Measurements from ENCODE around the gene RASSF5.

The RASSF5 gene

GRCh38 chr1:206497774-206498173, 9.6 kb upstream of the RASSF5 start:
- no peak for DNase-seq (ENCODE audit: low spot score)

GRCh38 chr1:206498685-206499084, 8.6 kb upstream of the RASSF5 start:
- DNase-seq (ENCODE audit: low spot score), result no peak

GRCh38 chr1:206500046-206500445, 7.3 kb upstream of the RASSF5 start:
- DNase-seq (ENCODE audit: low spot score), result no peak

GRCh38 chr1:206501881-206502280, 5.5 kb upstream of the RASSF5 start:
- no peak for DNase-seq (ENCODE audit: low spot score)

GRCh38 chr1:206502403-206502802, 4.9 kb upstream of the RASSF5 start:
- no peak for DNase-seq (ENCODE audit: low spot score)

- DNase-seq (ENCODE audit: low spot score), result no peak
Measured at GRCh38 chr1:206502812-206503211, 4.5 kb upstream of the RASSF5 start.

GRCh38 chr1:206503591-206504362, 3.6 kb upstream of the RASSF5 start:
- no peak for DNase-seq (ENCODE audit: low spot score)

- no peak for DNase-seq (ENCODE audit: low spot score)
Measured at GRCh38 chr1:206504363-206504713, 3.0 kb upstream of the RASSF5 start.

GRCh38 chr1:206505702-206506355, 1.5 kb upstream of the RASSF5 start:
- DNase-seq (ENCODE audit: low spot score), result no peak

- DNase-seq (ENCODE audit: low spot score), result no peak
Measured at GRCh38 chr1:206506405-206507283, 687 bp upstream of the RASSF5 start.

- no peak for DNase-seq (ENCODE audit: low spot score)
Measured at GRCh38 chr1:206508130-206508889, 979 bp downstream of the RASSF5 start.

GRCh38 chr1:206508956-206509355, 1.6 kb downstream of the RASSF5 start:
- no peak for DNase-seq (ENCODE audit: low spot score)

- no peak for DNase-seq (ENCODE audit: low spot score)
Measured at GRCh38 chr1:206509612-206510257, 2.4 kb downstream of the RASSF5 start.

GRCh38 chr1:206510371-206510770, 3.0 kb downstream of the RASSF5 start:
- no peak for DNase-seq (ENCODE audit: low spot score)

- no peak for DNase-seq (ENCODE audit: low spot score)
Measured at GRCh38 chr1:206511362-206512057, 4.2 kb downstream of the RASSF5 start.

- DNase-seq (ENCODE audit: low spot score), result no peak
Measured at GRCh38 chr1:206512058-206512850, 4.9 kb downstream of the RASSF5 start.

GRCh38 chr1:206512851-206513180, 5.5 kb downstream of the RASSF5 start:
- DNase-seq (ENCODE audit: low spot score), result no peak

GRCh38 chr1:206513312-206514111, 6.2 kb downstream of the RASSF5 start:
- DNase-seq (ENCODE audit: low spot score), result no peak

- DNase-seq (ENCODE audit: low spot score), result no peak
Measured at GRCh38 chr1:206514813-206515387, 7.6 kb downstream of the RASSF5 start.

Measured in hematopoietic multipotent progenitor cell treated with erythropoietin and hydrocortisone succinate and interleukin-3 and kit ligand, for 15 days (in vitro differentiated cells).